Smooth muscle cell of trachea (primary cell): ENCODE results near the gene ZNF99. TPM values are rescaled to one million over a fixed set of nuclear protein-coding genes. Genes with fewer than 3 reads are reported as not detected.

Experiments
- total RNA-seq: library from RNA; depleted of rRNA; stranded (reverse); fragments of >200 nt; gene quantifications from 2 replicates; pipeline ENCODE4 v1.2.1, GENCODE V29; 2014

ZNF99 gene
- not detected in 2 replicates for total RNA-seq

GRCh38 chr19:22783651-22784410 is at the start of gene ZNF99:
Gene ZNF99 (minus strand): TSS chr19:22784151. CDS start chr19:22784016, 135 bp downstream.

GRCh38 chr19:22832031-22832762 is 48.2 kb upstream of the ZNF99 start, which contains the start of gene ZNF723:
Gene ZNF723 (plus strand): TSS chr19:22832291. CDS start chr19:22832380, 89 bp downstream.

Other genes starting within 250 kb of the ZNF99 start
- 0.17 and 0.87 TPM in 2 replicates for gene ZNF492, start 149.8 kb downstream of the ZNF99 start, total RNA-seq
- gene ZNF723, start 48.1 kb upstream of the ZNF99 start, total RNA-seq, result not detected in 2 replicates
- gene ZNF728, start 219.0 kb upstream of the ZNF99 start, total RNA-seq, result 0.29 and 0.50 TPM in 2 replicates